GM21529 (cell line): ENCODE data around the gene PLA2G2D.

ENCODE experiments used
- ATAC-seq: cut with Tn5 transposase; IDR thresholded peaks from one replicate; pipeline ENCODE4 v1.9.1; 2021; ENCODE audit not compliant: unreplicated experiment

PLA2G2D gene

GRCh38 chr1:20119347-20119746 is at the start of gene PLA2G2D:
Gene PLA2G2D, minus strand, starts transcription at chr1:20119536. Its CDS starts 38 bp downstream, at chr1:20119498.
- ATAC-seq, result no peak

- ATAC-seq, result no peak
Observed at GRCh38 chr1:20168564-20169491, 49.5 kb upstream of the PLA2G2D start.

DNA sequence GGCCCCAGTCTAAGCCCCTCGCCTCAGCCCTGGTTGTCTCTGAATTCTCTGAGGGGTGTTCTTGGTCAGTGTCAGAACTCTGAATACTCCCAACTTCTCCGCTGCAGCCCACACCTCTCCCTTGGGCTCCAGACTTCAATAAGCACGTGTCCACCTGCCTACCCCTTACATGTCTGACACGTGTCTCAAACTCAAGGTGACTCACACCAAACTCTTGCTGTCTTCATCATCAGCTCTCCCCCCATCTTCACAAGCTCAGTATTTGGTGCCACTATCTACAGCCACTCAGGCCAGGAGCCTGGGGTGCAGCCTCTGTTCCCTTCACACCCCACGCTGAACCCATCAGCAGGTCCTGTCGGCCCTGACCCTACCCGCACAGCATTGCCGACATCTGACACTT is 47.8 kb upstream of the PLA2G2D start:
- no peak for ATAC-seq

- ATAC-seq, result no peak
Observed at GRCh38 chr1:20166051-20166450, 46.7 kb upstream of the PLA2G2D start.

DNA sequence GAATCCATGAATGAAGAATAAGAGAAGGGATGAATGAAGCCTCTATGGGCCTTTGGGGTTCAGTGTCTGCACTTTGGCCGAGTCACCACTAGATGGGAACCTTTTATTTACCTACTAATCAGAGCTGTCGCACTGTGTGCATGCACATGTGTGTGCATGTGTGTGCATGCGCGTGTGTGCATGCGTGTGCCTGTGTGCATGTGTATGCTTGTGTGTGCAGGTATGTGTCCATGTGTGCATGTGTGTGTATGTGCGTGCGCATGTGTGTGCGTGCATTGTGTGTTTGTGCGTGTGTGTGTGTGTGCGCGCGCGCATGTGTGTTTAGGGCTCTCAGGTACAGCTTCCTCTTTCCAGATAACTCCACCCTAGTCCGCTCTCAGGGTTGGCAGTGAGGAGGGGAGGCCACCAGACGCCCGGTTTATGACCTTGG is 46.2 kb upstream of the PLA2G2D start:
- no peak for ATAC-seq

DNA sequence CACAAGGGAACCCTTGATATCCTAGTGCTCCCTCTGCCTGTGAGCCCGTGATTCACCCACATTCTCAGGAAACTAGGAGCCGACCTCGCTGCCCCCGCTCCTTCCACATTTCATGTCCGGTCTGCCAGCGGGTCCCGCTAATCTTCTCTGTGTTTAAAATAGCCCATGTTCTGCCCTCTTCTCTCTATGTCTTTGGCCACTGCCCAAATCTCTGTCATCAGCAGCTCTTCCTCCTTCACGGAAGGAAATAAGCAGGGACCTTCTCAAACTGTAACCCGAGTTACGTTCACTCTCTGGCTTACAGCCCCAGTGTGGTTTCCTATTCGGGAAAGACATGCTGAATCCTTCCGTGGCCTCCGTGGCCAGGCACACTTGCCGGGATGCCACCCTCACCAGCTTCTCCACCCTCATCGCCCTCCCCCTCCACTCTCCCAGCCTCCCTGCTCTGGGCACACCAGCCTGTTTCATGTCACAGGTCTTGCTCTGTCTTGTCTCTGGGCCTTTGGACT is 45.4 kb upstream of the PLA2G2D start:
- no peak for ATAC-seq

DNA sequence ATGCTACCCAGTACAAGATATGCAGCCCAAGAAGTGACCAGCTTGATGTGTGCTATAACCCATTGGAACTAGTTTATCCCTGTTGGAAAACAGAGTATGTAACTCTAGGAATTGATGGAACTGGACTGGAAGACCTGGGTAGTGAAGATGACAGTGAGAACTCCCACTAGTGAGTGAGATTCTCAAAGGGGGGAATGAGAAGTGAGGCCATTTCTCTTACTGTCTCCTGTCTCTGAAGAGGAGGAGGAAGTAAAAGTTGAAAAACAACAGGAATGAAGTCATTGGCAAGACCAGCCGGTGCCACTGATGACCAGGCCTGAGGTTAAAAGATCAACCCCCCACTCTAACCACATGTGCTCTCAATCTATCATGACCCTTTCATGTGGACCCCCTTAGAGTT is 40.7 kb upstream of the PLA2G2D start:
- ATAC-seq, result no peak

GRCh38 chr1:20158358-20159070 is 39.2 kb upstream of the PLA2G2D start:
- ATAC-seq, result no peak

- ATAC-seq, result no peak
Observed at GRCh38 chr1:20154301-20154831, 35.0 kb upstream of the PLA2G2D start.

DNA sequence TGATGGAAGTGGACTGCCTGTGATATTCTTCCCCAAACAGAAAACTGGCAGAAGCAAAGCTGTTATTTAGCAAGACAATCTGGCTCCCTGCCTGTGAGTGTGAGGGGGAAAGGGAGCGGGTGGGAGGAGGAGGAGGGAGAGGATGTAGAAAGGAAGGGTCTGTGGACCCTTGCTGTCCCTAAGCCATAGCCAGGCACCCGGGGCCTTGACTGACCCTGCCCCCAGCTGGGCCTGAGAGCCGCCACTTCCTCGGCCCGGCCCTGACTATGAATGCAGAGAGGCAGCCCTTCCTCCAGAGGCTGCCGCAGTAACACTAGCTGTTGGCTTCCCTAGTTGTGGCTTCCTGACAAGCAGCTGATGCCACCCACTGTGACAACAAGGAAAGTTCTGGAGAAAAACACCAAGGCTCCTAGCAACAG is 33.7 kb upstream of the PLA2G2D start:
- ATAC-seq, result no peak

- no peak for ATAC-seq
Observed at GRCh38 chr1:20152599-20152930, 33.2 kb upstream of the PLA2G2D start.

DNA sequence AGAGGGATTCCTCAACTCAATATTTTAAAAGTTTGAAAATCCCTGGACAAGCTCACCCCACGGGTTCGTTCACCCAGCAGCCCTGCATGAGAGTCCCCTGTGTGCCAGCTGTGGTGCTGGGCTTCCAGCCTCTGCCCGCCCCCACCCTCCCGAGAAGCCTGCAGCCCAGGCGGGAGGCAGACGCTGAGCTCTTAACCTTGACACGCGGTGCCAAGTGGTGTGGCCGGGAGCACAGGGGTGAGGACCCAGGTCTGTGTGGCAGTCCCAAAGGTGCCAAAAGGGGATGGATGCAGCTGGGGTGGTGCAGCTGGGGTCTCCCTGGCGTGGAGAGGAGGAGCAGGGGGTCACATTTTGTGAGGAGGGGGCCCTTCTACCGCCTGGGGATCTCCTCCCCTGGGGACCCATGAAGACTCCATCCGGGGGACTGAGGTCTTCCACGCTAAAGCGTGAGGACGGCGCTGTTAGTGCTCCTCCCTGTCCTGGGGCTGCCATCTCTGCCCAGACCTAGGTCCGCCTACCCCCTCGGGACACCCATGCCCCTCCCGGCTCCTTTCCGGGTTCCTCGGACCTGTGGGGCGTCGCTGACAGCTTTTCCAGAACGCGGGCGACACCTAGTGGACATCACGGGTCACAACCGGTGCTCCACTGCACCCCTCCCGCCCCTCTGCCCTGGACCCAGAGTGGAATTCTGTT is 32.7 kb upstream of the PLA2G2D start:
- ATAC-seq, result peak; percentile 63

DNA sequence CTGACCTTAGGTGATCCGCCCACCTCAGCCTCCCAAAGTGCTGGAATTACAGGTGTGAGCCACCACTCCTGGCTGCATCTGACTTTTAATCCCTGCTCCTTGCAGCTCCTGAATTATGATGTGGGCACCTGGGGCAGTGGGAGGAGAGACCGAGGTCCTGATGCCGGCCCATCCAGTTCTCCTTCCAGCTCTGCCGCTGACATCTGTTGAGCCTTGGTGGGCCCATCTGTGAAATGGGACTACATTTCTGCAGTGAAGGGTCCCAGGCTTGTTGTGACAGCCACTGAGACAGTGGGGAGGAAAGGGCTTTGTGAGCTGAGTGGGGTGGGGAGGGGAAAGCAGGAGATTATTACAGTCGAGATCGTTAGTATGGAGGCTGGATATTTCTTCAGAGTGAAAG is 31.6 kb upstream of the PLA2G2D start:
- ATAC-seq, result no peak

GRCh38 chr1:20150326-20150705 is 31.0 kb upstream of the PLA2G2D start:
- no peak for ATAC-seq

DNA sequence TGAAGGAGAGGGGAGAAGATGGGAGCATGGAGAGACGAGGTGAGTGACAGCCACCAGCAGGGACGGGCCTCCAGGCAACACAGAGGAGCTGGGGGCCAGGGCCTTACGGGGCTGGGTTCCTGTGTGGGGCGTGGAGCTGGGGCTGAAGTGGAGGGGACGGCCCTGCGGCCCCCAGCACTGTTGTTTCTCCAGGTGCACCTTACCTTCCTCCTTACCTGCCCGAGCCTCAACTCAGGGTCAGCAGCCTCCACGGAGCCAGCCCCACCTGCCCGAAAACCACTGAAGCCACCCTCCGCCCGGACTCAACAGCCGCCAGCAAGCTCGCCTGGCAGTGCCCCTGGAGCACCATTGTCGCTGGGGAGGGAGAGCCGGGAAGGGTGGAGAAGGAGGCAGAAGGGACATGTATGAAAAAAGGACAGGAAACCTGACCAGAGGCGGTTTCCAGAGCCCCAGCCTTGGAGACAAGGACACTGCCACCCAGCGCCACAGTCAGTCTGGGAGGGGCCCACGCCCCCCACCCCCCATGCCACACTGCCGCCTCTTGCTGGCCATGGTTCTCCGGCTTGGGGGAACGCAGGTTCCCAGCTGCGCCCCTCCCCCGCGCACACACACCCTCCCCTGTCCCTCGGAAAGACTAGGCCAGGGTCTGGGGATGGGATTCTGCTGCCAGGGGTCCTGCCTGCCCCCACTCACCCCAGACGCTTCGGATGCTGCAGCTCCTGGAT is 30.4 kb upstream of the PLA2G2D start:
- no peak for ATAC-seq

- no peak for ATAC-seq
Observed at GRCh38 chr1:20148571-20149500, 29.5 kb upstream of the PLA2G2D start.

DNA sequence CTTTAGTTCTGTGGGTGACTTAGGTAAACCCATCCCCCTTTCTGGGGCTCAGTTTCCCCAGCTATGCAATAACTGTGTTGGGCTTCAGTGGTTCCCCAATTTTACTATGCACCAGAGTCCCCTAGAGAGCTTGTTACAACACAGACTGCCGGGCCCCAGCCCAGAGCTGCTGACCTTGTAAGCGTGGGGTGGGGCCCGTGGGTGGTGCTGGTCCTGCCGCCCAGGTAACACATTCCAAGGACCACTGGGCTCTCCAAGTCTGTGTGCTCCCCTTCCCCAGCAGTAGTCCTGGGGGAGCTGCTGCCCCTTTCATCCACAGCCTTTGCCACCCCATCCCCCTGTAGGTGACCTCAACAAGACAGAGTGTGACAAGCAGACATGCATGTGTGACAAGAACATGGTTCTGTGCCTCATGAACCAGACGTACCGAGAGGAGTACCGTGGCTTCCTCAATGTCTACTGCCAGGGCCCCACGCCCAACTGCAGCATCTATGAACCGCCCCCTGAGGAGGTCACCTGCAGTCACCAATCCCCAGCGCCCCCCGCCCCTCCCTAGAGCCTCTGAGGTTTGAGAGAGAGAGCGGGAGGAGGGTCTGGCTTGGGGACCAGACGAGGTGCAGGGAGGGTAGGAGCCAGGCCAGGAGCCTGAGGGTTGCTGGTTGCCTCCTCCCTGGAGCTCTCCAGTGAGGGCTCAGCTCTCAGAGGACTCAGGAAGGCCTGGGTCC is 28.7 kb upstream of the PLA2G2D start:
- ATAC-seq, result no peak

- no peak for ATAC-seq
Observed at GRCh38 chr1:20143734-20144565, 24.6 kb upstream of the PLA2G2D start.
